GM12892 (cell line): ENCODE data around the gene PRKCD.
A peak's percentile ranks its signal among the peaks of the same experiment; 100 is the strongest.

Experiments
- DNase-seq: peaks from one replicate; pipeline ENCODE4 v3.0.0; 2011; ENCODE audit not compliant: insufficient read length
- FAIRE-seq: peaks from 2 replicates; lab custom pipeline; 2011; peaks lifted over from hg19 to GRCh38; lab: Jason Lieb, UNC
- POLR2A ChIP-seq: IDR thresholded peaks from 2 replicates; pipeline ENCODE4 v1.6.1; 2011; ENCODE audit warnings: low read depth, low read length, control low read depth
- POLR2AphosphoS5 ChIP-seq: IDR thresholded peaks from 2 replicates; pipeline ENCODE4 v1.6.1; 2011; ENCODE audit warnings: low read depth, low read length, control low read depth
- TAF1 ChIP-seq: IDR thresholded peaks from 2 replicates; pipeline ENCODE4 v1.6.1; 2011; ENCODE audit warnings: low read depth, mild to moderate bottlenecking, control low read depth, low read length, borderline replicate concordance

PRKCD gene

DNA sequence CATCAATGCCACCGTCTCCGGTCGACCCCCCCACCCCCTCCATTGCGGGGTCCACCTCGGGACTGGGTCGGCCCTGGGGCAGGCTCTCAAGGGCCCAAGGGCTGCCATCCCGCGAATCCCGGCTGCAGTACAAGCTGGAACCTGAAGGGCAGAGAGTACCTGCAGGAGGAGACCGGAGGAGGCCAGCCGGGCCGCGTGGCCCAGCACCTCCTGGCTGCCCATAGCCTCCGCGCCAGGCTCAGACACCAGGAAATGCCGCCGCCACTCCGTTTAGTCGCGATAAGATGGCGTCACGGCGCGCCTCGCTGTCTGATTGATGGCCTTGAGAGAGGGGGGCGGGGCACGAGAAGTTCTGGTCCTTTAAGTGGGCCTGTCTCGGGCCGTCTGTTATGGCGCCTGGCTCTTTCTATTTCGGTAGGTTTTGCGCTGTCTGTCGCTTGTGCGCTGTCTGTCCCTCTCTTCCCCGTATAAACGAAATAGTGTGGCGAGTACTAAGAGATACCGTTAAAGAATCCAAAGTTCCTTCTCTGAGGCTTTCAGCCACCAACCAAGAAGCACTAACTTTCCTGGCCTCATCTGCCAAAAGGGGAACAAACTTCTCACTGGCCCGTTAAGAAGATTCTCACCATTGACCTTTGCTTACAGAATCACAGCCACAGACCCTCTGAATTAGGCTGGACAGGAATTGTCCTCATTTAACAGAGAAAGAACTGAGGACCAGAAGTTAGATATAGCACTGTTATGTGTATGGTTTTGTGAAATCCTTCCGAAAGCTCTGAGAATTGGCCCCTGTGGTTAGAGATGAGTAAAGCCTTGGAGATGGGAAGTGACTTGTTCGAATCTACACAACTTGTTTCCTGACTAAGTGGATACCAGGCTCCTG lies 30.6 kb upstream of the PRKCD start, which contains the start of gene RFT1:
Gene RFT1, minus strand, starts transcription at position 257 of the 883 bp plus-strand sequence. Its CDS starts 35 bp downstream, at position 222.
- TF ChIP-seq POLR2AphosphoS5 (peak; percentile 91), POLR2A (peak; percentile 94), TAF1 (peak; percentile 70)
- DNase-seq: peak; percentile 83
- peak; percentile 97 for FAIRE-seq

DNA sequence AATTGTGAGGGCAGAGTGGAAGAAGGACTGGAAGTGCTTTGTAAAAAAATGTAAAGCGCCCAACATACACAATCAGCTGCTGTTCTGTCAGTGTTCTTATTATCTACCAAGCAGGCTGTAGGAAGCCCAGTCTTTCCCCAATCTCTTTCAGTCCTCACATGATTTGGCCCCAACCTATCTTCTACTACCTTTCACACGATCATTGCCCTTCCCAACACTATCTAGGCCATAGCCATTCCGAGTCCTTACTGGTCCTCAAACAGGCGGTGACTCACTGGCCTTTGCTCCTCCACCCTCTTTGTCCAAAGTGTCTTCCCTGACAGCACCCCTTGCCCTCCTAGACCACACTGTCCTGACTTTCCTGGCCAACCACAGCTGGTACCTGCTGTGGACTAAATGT lies 29.9 kb upstream of the PRKCD start:
- no peak for DNase-seq
- no peak for FAIRE-seq
- TF ChIP-seq POLR2AphosphoS5 (no peak), TAF1 (no peak), POLR2A (no peak)

DNA sequence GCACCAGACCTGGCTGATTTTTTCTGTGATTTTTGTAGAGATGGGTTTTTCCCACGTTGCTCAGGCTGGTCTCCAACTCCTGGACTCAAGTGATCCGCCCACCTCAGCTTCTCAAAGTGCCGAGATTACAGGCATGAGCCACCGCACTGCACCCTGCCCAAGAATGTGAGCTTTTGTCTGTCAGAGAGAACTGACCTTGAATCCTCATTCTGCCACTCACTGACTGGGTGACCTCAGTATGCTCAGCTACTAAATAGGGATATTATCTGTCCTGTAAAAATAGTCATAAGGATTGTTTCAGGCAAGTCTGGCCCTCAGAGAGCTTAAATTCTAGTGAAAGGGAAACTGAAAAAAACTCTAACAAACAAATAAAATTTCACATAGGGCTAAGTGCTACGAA lies 28.7 kb upstream of the PRKCD start:
- no peak for DNase-seq
- TF ChIP-seq POLR2AphosphoS5 (no peak), TAF1 (no peak), POLR2A (no peak)
- FAIRE-seq: no peak

DNA sequence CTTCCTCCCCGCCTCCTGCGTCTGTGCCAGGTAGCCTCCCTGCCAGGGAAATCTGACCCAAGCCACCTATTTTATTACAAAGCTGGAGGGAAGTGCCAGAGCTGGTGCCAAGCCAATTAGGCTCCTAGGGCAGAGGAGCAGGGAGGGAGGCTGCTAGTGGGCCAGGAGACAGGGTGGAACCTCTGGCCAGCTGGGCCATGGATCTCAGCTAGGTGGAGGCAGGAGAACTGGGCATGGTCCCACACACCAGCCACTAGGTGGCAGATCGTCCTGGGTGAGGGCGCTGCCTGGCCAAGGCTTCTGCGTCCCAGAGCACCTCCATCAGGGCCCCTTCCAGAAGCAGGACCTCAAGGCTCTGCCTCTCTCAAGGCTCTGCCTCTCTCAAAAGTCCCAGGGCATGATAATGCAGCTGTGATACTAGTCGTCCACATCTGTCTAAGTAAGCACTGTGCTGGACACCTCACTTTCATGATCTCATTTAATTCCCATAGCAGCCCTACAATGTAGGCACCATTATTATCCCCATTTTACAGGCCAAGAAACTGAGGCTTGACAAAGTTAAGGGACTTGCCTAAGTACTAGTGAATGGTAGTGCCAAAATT lies 26.3 kb upstream of the PRKCD start:
- FAIRE-seq (peak; percentile 96), DNase-seq (peak; percentile 80)
- TF ChIP-seq POLR2AphosphoS5: no peak
- TF ChIP-seq TAF1: no peak
- TF ChIP-seq POLR2A: no peak

DNA sequence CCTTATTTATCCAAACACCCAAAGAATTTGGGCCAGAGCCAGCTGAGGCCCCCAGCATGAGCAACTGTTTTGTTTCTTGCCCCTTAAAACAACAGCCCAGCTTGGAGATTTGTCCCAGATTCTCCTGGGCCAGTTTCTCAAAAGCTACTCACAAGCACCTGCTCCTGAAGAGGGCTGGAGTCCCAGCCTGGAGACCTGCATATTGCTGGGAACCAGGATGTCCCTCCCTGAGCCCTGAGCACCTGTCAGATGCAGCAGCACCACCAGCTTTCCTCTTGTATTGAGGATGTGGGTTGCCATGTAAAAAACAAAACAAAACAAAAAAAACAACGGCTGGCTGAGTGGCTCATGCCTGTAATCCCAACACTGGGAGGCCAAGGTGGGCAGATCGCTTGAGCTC lies 23.8 kb upstream of the PRKCD start:
- DNase-seq: no peak
- no peak for FAIRE-seq
- TF ChIP-seq POLR2A (no peak), TAF1 (no peak), POLR2AphosphoS5 (no peak)

DNA sequence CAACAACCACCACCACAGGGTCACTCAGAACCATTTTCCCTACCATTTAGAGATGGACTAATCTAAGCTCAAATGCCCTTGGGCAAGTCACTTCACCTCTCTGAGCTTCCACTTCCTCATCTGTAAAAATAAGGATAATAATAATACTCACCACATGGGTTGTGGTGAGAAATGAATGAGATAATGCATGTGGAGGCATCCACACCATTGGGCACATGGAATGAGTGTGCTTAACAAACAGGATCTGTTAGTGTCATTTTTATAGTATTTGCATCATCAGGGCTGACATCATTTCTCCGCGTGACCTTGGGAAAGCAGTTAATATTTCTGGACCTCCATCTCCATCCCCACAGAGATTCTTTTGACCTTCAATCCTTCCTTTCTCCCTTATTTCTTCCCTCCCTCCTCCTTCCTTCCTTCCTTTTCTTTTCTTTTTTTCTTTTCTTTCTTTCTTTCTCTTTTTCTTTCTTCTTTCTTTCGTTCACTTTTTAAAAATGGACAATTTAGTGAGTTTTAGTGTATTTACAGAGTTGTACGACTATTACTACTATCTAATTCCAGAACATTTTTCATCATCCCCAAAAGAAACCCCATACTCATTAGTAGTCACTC lies 23.1 kb upstream of the PRKCD start:
- DNase-seq (no peak), FAIRE-seq (no peak)
- no peak for TF ChIP-seq TAF1

DNA sequence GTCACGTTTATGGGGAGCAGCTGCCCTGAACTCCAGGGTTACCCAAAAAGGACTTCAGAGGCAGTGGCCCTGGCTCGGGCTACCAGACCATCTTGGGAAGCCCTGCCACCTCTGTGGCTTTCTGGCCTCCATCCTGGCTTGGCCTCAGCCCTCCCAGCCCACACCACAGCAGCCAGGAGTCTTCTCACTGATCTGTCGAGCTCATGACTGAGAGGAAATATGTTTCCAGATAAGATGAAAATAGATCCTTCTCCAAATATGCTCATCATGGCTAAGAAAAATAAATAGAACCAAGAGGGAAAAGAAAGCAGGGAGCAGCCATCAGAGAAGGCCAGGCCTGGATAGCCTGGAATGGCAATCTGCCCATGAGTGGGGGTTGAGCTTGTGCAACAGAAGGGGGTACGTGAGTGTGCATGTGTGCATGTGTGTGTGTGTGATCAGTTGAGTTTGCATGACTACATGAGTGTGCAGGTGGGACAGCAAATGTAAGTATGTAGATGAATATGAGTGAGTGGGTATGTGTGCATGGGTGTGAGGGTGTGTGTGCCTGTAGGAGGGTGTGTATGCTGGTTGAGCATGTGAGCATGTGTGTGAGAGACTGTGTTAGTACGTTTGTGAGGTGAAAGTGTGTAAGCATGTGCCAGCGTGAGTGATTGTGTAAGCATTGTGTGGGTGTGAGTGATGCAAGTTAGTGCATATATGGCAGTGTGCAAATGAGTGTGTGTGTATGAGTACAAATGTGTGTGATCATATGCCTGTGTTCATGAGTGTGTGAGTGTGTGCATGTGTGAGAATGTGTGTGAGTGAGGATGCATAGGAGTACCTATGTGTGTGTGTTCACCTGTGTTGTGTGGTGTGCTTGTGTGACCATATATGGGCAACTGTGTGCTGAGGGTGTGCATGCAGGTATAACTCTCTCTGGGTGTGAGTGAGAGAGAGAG lies 20.8 kb upstream of the PRKCD start:
- DNase-seq (no peak), FAIRE-seq (peak; percentile 72)
- TF ChIP-seq POLR2AphosphoS5: no peak
- TF ChIP-seq TAF1: no peak
- no peak for TF ChIP-seq POLR2A

DNA sequence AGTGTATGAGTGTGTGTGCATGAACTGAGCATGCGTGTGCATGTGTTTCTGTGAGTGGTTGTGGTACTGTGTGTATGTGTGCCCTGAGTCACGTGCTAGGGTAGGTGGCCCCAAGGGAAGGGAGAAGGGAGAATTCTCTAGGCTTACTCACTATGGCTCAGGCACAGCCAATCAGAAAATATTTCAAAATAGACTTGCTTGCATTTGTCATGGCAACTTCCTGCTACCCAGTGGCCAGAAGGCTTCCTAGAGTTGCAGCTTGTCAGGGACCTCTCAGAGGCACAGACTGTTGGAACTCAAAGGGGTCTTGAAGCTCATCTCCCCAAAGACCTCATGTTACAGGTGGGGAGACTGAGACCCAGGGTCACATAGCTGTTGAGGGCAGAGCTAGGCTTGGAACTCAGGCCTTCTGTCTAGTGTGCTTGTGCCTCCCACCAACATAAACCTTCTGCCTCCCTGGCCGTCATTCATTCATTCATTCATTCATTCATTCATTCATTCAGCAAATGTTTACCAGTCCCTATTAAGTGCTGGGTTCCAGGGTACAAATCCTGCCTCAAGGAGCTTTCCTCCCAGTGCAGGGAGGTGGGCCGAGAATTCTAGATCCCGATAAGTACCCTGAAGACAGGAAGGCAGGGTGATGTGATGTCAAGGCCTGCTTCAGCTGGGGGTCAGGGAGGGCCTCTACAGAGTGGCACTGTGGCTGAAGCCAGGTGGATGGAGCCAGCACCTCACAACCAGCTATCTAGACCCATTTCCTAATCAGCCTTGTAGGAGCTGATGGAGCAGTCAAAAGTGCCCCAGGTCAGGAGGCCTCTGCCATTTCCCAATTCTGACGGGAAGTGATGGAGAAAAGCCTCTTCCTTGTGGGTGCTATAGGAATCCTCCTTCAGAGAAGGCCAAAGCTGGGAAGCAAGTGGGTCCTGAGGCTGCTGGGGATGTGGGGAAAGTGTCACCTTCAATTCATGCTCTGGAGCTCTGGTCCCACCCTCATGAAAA lies 19.9 kb upstream of the PRKCD start:
- TF ChIP-seq TAF1: no peak
- TF ChIP-seq POLR2AphosphoS5: no peak
- no peak for TF ChIP-seq POLR2A
- FAIRE-seq: no peak

DNA sequence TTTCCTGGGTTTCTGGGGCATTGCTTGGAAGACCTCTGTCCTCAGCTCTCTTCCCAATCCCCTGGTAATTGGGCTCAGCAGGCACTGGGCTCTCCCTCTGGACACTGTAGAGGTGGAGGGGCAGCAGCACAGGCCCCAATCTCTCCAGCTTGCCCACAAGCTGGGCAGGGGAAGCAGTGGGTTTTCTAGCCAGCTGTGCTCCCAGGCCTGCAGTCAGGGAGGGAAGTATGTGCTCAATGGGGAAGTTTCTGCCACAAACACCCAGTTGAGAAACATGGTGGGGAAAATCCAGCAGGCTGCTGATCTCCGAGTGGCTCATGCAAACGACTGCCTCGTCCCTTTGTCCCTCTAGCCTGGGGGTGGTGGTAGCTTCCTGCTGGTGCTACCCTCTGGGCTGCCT lies 18.0 kb upstream of the PRKCD start:
- FAIRE-seq: no peak
- TF ChIP-seq POLR2A: no peak
- no peak for TF ChIP-seq POLR2AphosphoS5
- no peak for TF ChIP-seq TAF1
- DNase-seq: no peak

More for the DNA sequence above, 19.9 kb upstream of the PRKCD start:
- DNase-seq: no peak

DNA sequence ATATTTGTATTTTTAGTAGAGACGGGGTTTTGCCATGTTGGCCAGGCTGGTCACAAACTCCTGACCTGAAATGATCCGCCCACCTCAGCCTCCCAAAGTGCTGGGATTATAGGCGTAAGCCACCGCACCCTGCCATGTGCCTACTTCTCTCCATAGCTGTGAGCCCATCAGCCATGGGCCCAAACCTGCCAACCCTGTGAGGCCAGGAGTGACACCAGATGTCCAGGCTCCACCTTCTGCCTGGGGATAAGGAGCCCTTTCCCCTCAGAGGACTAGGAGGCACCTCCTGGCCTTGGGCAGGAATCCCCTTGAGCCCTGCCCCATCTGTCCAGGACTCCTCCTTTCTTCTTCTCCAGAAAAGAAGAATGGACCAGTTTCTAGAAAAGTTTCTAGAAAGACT lies 16.6 kb upstream of the PRKCD start:
- TF ChIP-seq POLR2AphosphoS5 (no peak), TAF1 (no peak), POLR2A (no peak)
- FAIRE-seq: no peak
- DNase-seq: no peak
